ENCODE results near the gene PTPRN2.

Gene PTPRN2

DNA sequence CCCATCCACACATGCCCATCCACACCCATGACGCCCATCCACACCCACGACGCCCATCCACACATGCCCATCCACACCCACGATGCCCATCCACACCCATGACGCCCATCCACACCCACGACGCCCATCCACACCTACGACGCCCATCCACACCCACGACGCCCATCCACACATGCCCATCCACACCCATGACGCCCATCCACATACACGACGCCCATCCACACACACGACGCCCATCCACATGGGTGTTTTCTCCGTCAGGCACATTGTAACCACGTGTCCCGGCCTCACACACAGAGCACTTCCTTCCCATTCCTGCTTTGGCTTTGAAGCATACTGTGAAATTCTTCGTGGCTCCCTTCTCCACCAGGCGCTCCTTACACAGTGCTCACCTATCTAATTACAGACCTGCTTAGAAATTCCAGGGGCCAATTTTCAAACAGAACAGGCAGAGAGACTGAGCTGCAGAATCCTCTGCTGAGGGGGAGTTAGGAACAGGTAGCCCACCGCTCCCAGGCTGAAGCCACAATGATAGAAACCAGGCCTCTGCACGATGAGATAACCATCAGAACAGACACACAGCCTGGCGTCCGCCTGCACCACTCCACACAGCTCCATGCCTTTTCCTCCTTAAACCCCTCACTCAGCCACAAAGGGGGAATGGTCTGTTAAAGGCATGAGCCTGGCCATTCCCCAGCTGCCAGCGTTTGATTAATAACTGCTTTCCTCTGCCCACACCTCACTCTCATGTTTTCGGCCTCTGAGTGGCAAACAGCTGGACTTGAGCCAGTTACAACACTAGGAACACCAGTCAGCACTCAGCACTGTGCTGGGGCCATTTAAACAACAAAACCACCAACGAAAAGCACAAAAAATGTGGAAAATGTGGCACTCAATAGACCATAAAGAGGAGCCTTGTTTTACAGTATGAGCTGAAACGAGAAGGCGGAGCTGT lies 501.6 kb downstream of the PTPRN2 start:
- no peak overlapping the region for H3K4me3 ChIP-seq (ENCODE audit: low read depth, low read length)
- no peak for DNase-seq (ENCODE audit: low read depth)
- TF ChIP-seq, protein P1, sequence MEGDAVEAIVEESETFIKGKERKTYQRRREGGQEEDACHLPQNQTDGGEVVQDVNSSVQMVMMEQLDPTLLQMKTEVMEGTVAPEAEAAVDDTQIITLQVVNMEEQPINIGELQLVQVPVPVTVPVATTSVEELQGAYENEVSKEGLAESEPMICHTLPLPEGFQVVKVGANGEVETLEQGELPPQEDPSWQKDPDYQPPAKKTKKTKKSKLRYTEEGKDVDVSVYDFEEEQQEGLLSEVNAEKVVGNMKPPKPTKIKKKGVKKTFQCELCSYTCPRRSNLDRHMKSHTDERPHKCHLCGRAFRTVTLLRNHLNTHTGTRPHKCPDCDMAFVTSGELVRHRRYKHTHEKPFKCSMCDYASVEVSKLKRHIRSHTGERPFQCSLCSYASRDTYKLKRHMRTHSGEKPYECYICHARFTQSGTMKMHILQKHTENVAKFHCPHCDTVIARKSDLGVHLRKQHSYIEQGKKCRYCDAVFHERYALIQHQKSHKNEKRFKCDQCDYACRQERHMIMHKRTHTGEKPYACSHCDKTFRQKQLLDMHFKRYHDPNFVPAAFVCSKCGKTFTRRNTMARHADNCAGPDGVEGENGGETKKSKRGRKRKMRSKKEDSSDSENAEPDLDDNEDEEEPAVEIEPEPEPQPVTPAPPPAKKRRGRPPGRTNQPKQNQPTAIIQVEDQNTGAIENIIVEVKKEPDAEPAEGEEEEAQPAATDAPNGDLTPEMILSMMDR (IDR thresholded peaks at IDR 0.05; ENCODE audit: control insufficient read depth, extremely low read depth, insufficient read depth), result no peak

DNA sequence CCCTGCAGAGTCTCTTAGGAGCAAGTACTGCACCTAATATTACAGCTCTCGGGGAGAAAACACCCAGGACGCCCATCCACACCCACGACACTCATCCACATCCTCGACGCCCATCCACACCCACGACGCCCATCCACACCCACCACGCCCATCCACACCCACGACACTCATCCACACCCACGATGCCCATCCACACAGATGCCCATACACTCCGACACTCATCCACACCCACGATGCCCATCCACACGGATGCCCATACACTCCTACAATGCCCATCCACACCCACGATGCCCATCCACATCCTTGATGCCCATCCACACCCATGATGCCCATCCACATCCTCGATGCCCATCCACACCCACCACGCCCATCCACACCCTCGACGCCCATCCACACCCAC lies 503.1 kb downstream of the PTPRN2 start:
- TF ChIP-seq, protein P1 (IDR thresholded peaks at IDR 0.05; ENCODE audit: control insufficient read depth, extremely low read depth, insufficient read depth), result no peak
- no peak for DNase-seq (ENCODE audit: low read depth)
- H3K4me3 ChIP-seq (ENCODE audit: low read depth, low read length), result no peak overlapping the region

DNA sequence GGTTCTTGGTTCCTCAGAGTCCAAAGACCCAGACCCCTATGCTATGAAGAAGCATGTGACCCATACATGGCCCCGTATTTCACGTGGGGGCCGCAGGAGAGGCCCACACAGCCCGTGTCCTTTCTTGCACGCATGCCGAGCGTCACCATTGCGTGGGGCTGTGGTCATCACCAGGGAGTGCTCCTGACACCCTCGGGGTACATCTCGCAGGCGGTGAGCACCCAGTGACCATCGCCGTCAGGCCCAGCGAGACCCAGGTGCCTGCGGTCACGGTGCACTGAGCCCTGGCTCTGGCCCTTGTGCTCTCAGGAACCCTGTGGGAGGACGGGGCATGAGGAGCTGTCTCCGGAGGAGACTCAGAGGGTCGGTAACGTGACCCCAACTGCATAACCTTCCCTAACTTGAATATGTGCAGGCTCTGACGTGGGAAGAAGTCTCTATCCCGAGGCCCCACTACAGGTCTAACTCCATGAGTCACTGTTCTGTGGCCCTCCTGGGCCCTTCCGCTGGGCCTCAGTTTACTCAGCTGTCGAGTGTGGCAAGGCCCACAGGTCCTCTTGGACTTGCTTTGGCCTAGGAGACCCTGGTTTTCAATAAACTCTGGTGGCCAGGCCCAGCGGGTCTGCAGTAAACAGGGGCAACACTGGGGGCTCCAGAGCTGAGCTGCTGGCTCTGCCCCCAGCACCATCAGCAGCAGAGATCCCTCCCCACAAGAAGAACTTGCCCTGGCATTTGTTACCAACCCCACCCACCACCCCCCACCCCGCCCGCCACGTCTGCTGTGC lies 503.9 kb downstream of the PTPRN2 start:
- no peak for DNase-seq (ENCODE audit: low read depth)
- H3K4me3 ChIP-seq (ENCODE audit: low read depth, low read length), result no peak overlapping the region
- TF ChIP-seq, protein P1 (IDR thresholded peaks at IDR 0.05; ENCODE audit: control insufficient read depth, extremely low read depth, insufficient read depth), result no peak

DNA sequence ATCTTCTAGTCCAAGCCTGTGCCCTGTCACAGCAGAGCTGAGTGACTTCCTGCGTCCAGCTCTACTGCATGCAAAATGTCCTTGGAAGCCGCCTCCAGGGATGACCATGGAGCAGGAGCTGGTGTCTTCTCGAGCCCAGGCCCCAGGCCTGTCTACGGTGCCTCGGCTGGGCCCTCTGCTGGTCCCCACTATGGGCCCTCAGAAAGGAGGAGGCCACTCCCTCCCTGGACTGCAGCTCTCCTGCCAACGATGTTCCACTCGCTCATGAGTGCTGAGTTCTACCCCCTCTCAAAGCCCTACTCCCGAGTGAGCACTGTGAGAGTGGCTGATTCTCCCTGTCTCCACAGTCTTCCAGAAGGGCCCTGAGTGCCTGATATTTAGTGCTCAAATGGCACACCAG lies 504.9 kb downstream of the PTPRN2 start:
- TF ChIP-seq, protein P1 (IDR thresholded peaks at IDR 0.05; ENCODE audit: control insufficient read depth, extremely low read depth, insufficient read depth), result no peak

DNA sequence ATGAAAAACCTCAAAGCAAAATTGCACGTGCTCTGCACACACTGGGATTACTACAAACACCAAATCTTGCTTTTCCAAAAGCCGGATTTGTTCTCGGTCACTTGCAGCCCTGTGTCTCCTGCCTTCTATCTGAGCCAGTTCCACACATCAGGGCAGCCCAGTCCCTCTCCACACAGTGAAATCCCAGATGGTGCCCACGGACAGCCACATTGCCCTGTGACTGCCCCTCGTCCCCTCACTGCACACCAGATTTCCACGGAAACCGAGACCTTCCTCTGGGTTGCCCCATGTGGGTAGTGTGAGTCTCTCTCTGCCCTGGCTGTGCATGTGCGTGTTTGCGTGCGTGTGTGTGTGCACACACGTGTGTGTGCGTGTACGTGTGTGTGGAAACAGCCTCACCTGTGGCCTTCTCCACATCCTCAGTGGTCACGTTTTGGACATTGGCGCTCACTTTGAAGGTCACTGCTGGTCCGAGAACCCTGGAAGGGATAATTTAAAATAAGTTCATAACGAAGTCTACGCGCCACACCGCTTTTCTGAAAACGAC lies 506.7 kb downstream of the PTPRN2 start:
- no peak for DNase-seq (ENCODE audit: low read depth)
- H3K4me3 ChIP-seq (ENCODE audit: low read depth, low read length), result no peak overlapping the region
- TF ChIP-seq, protein P1 (IDR thresholded peaks at IDR 0.05; ENCODE audit: control insufficient read depth, extremely low read depth, insufficient read depth), result no peak

More for the DNA sequence above, 504.9 kb downstream of the PTPRN2 start:
- no peak overlapping the region for H3K4me3 ChIP-seq (ENCODE audit: low read depth, low read length)
- DNase-seq (ENCODE audit: low read depth), result no peak

DNA sequence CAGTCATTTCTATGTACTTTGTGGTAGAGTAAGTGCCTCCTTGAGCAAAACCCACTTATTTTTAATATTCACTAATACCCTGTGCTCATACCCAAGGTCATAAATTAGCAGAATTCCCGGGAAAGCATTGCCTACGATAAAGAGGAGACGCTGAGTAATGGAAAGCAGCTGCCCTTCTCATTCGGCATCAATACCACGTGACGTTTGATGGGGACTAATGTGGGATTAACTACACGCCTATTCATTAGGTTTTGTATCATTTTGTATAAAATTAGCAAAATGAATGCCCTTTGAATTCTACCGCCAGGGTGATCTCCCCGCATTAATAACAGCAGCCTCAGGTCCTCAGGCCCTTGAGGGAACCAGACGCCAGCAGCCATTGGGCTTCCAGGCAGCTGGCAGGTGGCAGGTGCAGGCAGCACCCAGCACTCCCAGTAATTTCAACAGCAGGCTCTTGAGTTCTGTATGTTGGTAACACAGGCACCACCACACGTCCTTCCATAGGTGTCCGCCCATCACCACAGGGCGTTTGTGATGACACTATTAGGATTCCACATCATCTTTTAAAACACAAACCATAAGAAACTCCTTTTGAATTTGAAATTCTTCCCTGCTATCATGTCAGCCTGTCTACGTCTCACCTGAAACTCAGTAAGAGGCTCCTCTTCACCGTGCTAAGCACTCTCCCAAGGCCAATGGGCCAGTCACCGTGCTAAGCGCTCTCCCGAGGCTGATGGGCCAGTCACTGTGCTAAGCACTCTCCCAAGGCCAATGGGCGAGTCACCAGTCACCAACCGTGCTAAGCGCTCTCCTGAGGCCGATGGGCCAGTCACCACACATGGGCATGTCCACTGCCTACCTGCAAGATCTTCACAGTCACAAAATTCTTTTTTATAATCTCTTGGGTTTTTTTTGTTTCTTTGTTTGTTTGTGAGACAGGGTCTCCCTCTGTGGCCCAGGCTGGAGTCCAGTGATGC lies 509.4 kb downstream of the PTPRN2 start:
- no peak overlapping the region for H3K4me3 ChIP-seq (ENCODE audit: low read depth, low read length)
- TF ChIP-seq, protein P1 (IDR thresholded peaks at IDR 0.05; ENCODE audit: control insufficient read depth, extremely low read depth, insufficient read depth), result no peak
- DNase-seq (ENCODE audit: low read depth), result no peak

All from LNCaP clone FGC (cell line).